Measurements from ENCODE around the gene SLC6A7.

Gene SLC6A7

DNA sequence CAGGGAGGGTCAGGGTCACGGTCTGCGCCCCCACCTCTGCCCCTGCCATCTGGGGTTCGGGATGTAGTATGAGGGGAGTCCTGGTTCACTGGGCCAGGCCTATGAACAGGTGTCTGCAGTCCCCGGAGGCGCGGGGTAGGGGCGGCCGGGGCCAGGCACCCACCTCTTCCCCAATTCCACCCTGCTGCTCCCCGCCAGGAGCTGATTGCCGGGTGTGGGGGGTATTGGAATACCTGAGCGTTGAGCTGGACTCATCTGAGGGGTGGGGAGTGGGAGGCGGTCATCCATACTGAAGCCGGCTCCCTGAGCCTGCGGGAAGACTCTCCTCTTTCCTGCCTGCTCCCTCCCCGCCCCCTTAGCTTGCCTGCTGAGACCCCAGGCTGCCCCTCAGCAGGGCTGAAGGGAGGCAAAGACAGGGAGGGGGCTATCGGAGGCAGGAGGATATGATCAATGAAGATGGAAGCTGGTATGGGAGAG lies 679 bp downstream of the SLC6A7 start:
- no peak for DNase-seq (ENCODE audit: low read depth in 2 of 2, low spot score in 1 of 2)

DNA sequence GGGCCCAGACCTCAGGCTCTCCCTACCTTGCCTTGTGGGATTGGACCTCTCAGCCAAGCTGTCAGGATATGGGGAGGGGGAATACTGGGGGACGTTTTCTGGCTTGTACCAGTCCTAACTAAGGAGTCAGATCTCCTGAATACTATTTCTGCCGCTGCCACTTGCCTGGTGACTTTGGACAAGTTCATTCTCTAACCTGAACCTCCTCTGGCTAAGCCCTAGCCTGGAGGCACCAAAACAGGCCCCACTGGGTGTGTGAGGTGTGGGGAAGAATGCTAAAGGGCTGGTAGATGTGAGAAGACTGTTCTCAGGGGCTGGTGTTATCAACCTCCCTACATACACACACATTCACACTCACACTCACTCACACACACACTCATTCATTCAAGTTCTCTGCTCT lies 1.1 kb downstream of the SLC6A7 start:
- no peak for DNase-seq (ENCODE audit: low read depth in 2 of 2, low spot score in 1 of 2)

DNA sequence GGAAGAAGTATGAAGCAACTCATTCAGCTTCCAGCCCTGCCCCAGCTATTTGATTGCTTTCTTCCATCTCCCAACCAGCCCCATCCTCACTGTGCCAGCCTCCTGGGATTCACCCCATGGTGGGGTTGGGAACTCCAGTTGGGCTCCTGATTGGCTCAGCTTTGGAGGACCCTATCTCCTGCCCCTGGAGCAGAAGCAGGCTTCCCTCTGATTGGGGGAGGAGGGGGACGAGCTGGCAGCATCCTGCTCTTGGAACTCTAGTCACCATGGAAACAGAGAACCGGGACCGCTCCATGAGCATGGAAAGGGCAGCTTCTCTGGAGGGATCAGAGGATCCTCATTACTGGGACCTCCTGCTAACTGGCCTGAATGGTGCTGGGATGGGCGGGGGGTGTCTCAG lies 2.6 kb downstream of the SLC6A7 start:
- no peak for DNase-seq (ENCODE audit: low read depth in 2 of 2, low spot score in 1 of 2)

DNA sequence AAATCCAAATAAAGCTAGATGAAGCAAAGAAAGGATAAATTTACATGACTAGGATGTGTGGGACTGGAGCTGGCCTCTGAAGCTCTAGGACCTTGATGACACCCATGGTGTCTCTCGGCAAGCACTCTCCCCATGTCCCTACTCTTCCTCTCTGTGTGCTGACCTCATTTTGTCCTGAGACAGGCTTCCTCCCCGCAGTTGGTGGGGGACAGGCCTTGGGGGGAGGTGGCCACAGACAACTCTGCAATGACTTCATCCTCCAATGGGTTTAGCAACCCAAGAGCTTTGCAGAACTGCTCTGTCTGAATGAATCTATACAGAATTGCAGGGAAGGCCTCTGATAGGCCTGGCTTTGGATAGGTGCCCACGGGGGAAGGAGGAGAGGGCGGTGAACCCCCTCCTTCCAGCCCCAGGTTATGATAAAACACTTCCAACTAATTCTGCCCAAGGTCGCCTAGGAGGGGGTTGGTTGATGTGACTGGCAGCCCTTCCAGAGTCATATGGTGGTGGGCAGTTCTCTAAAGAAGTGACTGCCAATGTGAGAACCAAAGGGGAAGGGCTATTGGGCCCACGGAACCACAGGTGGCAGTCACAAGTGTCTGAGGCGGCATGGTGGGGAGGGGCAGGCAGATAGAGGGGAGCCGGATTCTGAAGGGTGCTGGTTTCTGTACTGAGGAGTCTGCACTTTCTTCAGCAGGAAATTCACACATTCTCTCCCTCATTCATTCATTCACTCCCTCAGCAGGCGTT lies 6.0 kb downstream of the SLC6A7 start:
- DNase-seq (ENCODE audit: low read depth in 2 of 2, low spot score in 1 of 2): no peak

DNA sequence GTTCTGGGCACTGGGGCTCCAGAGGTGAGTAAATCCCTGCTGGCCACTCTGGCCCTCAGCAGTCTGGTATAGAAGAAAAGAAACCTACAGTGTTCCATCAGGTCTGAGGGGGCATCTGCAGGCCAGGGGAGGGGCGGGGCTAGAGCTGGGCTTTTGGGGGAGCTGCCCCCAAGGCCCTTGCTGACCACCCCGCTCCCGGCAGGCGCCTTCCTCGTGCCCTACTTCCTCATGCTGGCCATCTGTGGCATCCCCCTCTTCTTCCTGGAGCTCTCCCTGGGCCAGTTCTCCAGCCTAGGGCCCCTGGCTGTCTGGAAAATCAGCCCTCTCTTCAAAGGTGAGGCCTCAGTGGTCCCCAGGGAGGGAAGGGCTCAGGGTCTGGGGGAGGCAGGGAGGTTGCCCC lies 6.7 kb downstream of the SLC6A7 start:
- DNase-seq (ENCODE audit: low read depth in 2 of 2, low spot score in 1 of 2): no peak

DNA sequence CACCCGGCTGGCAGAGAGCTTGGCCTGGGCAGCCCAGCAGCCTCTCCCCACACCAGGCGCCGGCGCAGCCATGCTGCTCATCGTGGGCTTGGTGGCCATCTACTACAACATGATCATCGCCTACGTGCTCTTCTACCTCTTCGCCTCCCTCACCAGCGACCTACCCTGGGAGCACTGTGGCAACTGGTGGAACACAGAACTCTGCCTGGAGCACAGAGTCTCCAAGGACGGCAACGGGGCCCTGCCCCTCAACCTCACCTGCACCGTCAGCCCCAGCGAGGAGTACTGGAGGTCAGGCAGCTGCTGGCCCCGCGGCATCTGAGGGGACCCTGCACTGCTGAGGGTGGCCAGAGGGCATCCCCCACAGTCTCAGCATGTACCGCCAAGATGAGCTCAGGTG lies 7.1 kb downstream of the SLC6A7 start:
- no peak for DNase-seq (ENCODE audit: low read depth in 2 of 2, low spot score in 1 of 2)

DNA sequence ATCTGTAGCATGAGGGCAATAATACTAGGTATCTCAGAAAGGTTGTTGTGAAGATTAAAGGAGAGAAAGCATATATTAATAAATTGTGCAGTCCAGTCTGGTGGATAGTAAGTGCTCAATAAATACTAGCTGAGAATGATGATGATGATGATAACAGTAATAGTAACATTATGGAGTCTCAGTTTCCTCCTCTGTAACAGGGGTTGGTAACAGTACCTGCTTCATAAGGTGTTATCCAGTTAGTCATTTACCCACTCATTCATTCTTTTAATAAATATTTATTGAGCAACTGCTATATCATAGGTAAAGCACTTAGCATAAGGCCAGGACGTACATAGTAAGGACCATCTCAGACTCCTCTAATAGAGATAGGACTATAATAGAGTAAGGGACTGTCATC lies 7.6 kb downstream of the SLC6A7 start:
- no peak for DNase-seq (ENCODE audit: low read depth in 2 of 2, low spot score in 1 of 2)

DNA sequence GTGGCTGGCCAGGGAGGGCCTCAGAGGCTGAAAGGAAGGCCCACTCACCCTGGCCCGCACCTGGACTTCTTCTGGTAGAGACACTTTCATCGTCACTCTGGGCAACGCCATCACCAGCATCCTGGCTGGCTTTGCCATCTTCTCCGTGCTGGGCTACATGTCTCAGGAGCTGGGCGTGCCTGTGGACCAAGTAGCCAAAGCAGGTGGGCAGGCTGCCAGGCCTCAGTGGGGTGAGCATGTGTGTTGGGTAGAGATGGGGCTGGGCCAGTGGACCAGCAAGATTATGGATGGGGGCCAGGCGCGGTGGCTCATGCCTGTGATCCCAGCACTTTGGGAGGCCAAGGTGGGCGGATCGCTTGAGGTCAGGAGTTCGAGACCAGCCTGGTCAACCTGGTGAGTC lies 12.6 kb downstream of the SLC6A7 start:
- DNase-seq (ENCODE audit: low read depth in 2 of 2, low spot score in 1 of 2): no peak

DNA sequence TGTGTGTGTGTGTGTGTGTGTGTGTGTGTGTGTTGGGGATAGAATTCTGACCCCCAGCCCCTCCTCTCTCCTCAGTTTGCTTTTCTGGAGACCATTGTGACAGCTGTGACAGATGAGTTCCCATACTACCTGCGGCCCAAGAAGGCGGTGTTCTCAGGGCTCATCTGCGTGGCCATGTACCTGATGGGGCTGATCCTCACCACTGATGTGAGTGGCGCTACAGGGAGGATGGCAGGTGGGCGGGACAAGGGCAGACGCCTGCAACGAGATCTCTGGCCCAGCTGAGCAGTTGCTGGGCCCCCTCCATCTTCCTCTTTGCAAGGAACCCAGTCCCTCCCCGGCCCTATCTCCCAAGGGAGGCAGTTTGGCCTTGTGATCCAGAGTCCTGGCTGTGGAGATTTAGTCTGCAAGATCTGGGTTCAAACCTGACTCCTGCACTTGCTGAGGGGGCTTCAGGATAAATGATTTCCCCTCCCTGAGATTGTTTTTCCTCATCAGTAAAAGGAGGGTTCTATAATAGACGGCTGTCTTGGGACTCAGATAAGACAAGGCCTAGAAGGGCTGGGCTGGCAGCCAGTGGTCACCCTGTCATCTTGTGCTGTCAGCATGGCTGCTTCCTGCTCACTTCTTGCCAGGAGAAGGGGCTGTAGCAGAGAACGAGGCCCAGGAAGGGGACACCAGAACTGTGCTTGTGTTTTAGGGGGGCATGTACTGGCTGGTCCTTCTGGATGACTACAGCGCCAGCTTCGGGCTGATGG lies 14.1 kb downstream of the SLC6A7 start:
- DNase-seq (ENCODE audit: low read depth in 2 of 2, low spot score in 1 of 2): no peak

DNA sequence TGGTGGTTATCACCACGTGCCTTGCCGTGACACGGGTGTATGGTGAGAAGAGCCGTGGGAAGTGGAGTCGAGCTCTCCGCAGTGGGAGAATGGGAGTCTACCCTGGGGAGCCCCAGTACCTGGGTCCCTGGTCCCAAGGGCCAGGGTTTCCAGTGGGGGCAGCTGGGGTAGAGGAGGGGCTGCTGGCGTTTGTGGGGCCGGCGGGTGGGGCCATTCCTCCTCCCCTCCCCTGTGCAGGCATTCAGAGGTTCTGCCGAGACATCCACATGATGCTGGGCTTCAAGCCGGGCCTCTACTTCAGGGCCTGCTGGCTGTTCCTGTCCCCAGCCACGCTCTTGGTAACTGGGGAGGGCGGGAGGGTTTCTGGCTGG lies 14.7 kb downstream of the SLC6A7 start:
- DNase-seq (ENCODE audit: low read depth in 2 of 2, low spot score in 1 of 2): no peak

DNA sequence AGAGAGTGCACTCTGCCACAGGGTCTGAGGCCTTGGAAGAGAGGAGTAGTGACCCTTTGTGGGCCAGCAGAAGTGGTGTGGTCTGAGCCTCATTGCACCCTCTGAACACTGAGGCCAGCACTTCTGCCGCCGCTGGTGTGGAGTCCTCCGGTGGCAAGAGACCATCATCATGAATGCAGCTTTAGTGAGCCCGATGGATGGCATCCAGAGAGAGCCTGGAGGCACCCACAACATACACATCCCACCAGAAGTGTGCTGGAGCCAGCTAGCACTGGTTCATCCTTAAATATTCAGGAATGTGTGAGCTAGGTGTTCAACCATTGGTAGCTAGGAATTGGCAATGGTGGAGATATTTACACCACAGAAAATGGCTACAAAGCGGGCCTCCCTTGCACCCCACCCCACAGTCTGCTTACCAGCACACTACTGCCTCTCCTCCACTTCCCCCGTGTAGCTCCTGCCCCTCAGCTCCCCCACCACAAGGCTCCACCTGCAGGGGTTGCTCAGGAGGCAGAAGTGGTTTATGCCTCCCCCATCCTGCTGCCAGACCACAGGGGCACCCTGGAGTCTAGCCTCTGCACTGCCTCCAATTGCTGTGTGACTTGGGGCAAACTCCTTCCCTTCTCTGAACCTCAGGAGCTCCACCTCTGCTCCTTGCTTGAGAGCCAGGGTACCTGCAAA lies 16.4 kb downstream of the SLC6A7 start:
- DNase-seq (ENCODE audit: low read depth in 2 of 2, low spot score in 1 of 2): no peak

DNA sequence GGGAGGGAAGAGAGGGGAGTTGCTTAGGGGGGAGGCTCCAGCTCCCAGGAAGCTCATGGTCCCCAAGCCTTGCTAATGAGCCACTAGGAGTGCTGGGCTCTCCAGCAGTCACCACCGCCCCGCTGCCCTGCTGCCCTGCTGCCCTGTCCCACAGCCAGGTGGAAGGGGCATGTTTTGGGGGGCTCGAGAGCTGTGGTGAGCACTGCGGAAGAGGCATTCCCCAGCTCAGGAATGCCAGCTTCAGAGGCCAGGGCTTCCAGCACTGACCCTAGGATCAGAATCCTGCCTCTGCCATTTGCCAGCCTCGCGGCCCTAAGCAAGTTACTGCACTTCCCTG lies 16.9 kb downstream of the SLC6A7 start:
- no peak for DNase-seq (ENCODE audit: low read depth in 2 of 2, low spot score in 1 of 2)

DNA sequence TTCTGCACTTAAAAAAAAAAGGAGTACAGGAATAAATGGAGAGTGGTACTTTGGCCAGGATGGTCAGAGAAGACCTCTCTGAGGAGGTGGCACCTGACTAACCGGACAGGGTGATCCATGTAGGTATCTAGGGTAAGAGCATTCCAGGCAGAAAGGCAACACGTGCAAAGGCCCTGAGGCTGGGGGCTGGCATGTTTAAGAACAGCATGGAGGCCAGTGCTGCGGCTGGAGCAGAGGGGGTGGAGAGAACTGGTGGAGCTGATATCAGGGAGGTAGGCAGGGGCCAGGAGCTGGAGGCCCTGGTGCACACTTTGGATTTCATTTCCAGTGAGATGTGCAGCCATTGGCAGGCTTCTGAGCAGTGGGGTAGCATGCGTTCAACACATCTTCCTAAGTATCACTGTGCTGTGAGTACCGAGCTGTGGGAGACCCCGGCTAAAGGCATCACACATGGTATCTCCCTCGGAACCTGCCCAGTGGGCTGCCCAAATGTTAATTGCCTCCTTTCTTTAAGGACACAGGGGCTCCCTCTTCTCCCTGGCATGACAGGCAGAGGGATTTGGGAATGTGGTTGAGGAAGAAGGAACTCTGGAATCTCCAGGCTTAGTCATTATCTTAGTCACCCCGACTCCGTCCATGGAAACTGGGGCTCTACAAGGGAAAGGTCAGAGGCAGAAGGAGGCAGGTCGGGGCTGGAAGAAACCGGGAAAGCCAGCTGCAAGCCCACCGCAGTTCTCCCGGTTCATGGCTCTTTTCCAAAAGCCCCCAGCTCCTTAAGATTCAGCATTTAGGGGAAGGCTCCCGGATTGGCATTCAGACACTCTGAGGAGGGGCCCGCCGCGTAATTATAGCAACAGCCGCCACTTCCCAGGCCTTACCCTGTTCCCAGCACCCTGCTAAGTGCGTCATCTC lies 18.6 kb downstream of the SLC6A7 start:
- no peak for DNase-seq (ENCODE audit: low read depth in 2 of 2, low spot score in 1 of 2)

DNA sequence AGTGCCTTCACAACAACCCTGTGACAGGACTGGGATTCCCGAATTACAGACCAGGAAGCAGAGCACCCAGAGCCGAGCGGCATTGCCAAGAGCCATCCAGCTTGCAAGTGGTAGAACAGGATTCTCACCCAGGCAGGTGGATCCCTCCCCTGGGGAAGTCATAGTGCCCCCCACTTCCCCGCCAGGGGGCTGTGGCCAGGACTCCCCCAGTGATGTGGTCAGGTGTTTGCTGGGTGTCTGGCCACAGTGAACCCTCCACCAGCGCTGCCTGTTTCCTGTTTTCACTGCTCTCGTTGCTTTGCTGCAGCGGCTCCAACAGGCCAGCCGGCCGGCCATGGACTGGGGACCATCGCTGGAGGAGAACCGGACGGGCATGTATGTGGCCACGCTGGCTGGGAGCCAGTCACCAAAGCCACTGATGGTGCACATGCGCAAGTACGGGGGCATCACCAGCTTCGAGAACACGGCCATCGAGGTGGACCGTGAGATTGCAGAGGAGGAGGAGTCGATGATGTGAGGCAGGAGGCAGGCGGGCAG lies 19.3 kb downstream of the SLC6A7 start:
- no peak for DNase-seq (ENCODE audit: low read depth in 2 of 2, low spot score in 1 of 2)

DNA sequence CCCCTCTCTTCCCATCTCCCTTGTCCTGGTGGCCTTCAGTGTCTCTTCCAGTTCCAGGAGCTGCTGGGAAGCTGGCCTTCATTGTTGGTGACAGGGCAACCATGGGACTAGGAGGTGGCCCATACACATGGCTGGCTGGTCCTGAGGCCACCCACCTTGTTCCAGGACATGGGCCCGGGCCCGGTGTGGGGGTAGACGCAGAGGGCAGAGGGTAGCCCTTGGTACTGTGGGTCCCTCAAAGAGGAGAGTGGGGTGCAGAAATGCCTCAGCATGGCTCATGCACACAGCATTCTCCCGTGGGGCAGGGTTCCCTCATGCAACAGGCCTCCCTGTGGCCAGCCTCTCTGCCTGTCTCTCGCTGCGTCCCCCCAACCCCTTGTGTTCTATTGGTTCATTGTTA lies 20.8 kb downstream of the SLC6A7 start:
- no peak for DNase-seq (ENCODE audit: low read depth in 2 of 2, low spot score in 1 of 2)

DNA sequence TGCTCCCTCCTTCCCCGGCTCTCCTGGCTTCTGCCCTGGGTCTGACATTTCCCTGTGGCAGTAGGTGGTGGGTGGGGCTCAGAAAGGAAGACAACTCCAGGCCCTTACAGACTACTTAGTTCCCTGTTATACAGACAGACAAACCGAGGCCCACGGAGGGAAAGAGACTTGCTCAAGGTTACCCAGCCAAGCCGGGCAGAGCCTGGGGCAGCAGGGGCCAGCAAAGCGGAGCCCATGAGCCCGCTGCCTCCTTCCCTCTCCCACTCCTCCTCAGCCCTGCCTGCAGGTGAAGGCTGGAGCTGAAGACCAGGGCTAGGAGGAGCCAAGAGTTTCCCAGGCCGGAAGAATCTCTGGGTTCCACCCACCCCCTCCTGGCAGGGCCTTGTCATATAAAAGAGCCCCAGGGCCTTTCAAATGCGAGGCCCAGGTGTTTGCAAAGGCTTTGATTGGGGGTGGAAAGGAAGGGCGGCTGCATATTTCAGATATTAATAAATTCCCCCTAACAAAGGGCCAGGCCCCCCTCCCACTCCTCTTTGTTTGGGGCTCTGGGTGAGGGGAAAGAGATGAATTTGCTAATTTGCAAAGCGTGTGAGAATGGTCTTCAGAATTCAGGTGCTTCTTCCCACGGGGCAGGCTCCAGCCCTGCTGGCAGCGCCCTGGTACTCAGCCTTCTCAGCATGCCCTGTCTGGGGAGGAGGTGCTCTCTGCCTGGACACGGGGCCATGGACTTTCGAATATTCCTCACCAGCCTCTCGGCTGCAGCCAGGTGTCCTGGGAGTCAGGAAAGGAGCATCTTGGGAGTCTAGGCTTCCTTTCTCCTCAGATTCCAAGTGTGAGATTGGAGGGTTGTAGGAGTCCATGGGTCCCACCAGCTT lies 21.5 kb downstream of the SLC6A7 start:
- DNase-seq (ENCODE audit: low read depth in 2 of 2, low spot score in 1 of 2): no peak

DNA sequence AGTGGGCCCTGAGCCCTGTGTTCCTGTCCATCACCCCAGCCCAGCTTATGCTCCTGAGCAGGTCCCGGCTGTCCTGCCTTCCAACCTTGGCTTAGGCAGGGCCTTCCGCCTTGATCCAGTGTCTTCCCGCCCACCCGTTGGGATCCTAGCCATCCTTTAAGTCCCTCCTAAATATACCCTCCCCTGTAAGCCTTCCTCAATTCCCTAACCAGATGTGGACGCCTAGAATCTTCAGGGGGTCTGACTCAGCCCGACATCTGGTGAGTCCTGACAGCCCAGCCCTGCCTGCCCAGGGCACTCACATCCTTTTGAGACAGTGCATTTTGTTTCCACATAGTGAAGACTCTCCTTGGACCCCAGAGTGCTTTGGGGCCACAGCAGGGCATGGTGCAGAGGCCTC lies 23.7 kb downstream of the SLC6A7 start:
- no peak for DNase-seq (ENCODE audit: low read depth in 2 of 2, low spot score in 1 of 2)

DNA sequence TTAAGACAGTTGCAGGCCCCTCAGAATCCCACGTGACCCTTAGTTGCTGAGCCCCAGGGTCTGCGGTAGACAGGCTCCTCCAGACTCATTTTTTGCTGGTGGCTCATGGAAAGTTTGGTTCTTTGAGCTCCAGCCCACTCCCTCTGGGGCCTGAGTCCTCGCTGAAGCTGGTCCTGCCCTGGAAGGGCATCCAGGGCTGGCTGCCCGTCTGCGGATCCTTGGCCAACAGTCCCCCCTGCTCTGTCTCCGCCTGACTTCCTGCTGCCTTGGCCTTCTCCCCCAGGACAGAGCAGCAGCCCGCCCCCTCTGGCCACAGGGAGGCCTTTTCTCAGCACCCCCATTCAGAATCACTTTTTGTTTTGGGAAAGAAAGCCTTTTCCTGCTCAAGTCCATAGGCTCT lies 24.4 kb downstream of the SLC6A7 start:
- no peak for DNase-seq (ENCODE audit: low read depth in 2 of 2, low spot score in 1 of 2)

DNA sequence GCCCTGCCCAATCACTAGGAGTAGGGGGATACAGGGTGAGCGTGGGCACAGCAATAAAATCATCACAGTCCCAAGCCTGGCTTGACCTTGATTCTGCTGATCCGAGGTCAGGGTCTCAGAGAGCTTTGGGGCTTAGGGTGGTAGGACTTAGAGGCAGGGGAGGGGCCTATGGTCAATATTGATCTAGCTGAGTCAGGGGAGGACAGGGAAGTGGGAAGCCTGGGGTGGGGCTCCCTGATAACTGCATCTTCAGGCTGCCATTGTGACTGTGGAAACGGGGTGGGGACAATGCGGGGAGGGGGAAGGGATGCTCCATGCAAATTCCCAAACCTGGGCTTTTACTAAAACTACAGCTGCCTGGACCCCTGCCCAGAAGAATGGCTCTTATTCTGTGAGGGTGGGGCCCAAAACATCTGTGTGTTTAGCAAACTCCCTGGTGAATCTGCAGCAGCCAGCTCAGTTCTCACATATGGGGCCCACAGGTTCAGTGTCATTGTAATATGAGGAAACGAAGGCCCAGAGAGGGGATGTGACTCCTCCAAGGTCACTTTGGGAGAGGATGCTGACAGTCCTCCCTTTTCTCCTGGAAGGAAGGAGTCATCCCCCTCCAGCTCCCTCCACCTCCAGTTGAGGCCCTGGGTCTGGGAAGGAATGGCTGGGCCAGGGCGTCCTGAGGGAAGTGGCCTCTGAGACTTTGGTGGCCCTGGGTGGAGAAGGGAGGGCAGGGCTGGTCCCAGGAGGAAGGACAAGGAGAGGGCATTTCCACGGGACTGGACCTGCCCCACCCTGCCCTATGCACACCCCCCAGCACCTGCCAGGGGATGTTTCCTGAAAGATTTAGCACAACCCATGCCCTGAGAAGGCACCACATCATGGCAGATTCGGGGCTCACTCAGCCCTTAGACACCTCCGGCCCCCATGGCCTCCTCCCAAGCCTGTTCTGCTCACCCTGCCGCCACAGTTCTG lies 26.4 kb downstream of the SLC6A7 start:
- no peak for DNase-seq (ENCODE audit: low read depth in 2 of 2, low spot score in 1 of 2)

Data from stimulated activated CD8-positive, alpha-beta memory T cell treated with anti-CD3 and anti-CD28 coated beads, Interleukin-4, amount 100 ng/mL, for 1 hour (primary cell).